Endodermal cell (in vitro differentiated cells): ENCODE results near the gene NFIA. TPM values are rescaled to one million over a fixed set of nuclear protein-coding genes. Genes with fewer than 3 reads are reported as not detected.
A peak's percentile ranks its signal among the peaks of the same experiment; 100 is the strongest.

ENCODE experiments used
- DNase-seq: peaks from one replicate; pipeline ENCODE4 v3.0.0-alpha.2; 2017
- H3K27ac ChIP-seq: 2 replicates; pipeline ENCODE4 v1.5.1; 2013; ENCODE audit warnings: mild to moderate bottlenecking, low read depth, low read length, moderate library complexity
- H3K27me3 ChIP-seq: 2 replicates; pipeline ENCODE4 v1.6.1; 2013; ENCODE audit warnings: mild to moderate bottlenecking, low read length, moderate library complexity; ENCODE audit not compliant: insufficient read depth, control insufficient read depth, poor library complexity, severe bottlenecking
- H3K36me3 ChIP-seq: 2 replicates; pipeline ENCODE4 v1.7.0; 2013; ENCODE audit warnings: mild to moderate bottlenecking, low read length, moderate library complexity; ENCODE audit not compliant: control insufficient read depth, insufficient read depth
- H3K4me1 ChIP-seq: one replicate; pipeline ENCODE4 v1.7.0; 2013; ENCODE audit warnings: low read length; ENCODE audit not compliant: control insufficient read depth, insufficient read depth
- H3K4me3 ChIP-seq: 2 replicates; pipeline ENCODE4 v1.5.1; 2013; ENCODE audit warnings: mild to moderate bottlenecking, low read length, moderate library complexity
- H3K9ac ChIP-seq: 2 replicates; pipeline ENCODE4 v1.6.1; 2013; ENCODE audit warnings: mild to moderate bottlenecking, low read length, moderate library complexity; ENCODE audit not compliant: poor library complexity, severe bottlenecking; ENCODE audit errors: extremely low read depth
- H3K9me3 ChIP-seq: 2 replicates; pipeline ENCODE4 v1.6.1; 2013; ENCODE audit warnings: mild to moderate bottlenecking, low read length, moderate library complexity; ENCODE audit not compliant: control insufficient read depth
- H3K27ac Mint-ChIP-seq: 2 replicates; pipeline ENCODE4 v1.8.0; 2020; ENCODE audit warnings: mixed read lengths
- H3K27me3 Mint-ChIP-seq: 2 replicates; pipeline ENCODE4 v1.8.0; 2021; ENCODE audit warnings: mild to moderate bottlenecking, mixed read lengths; ENCODE audit not compliant: insufficient read depth
- H3K36me3 Mint-ChIP-seq: 2 replicates; pipeline ENCODE4 v1.8.0; 2020; ENCODE audit warnings: low read depth, mixed read lengths
- H3K4me1 Mint-ChIP-seq: 2 replicates; pipeline ENCODE4 v1.8.0; 2020; ENCODE audit warnings: mixed read lengths
- H3K4me3 Mint-ChIP-seq: 2 replicates; pipeline ENCODE4 v1.8.0; 2020; ENCODE audit warnings: mild to moderate bottlenecking, moderate library complexity, mixed read lengths
- H3K9me3 Mint-ChIP-seq: 2 replicates; pipeline ENCODE4 v1.8.0; 2020; ENCODE audit warnings: mild to moderate bottlenecking, mixed read lengths
- WGBS, 2 experiments: methylation state at CpG; one replicate each; pipeline versions ENCODE4 v1.1.5 to v1.1.7; 2013; ENCODE audit warnings: missing lambda C conversion rate in 2 of 2, mixed read lengths in 1 of 2; ENCODE audit not compliant: insufficient coverage in 1 of 2, insufficient read length in 1 of 2; 5-methylcytosine and 5-hydroxymethylcytosine counted together
- total RNA-seq, 2 donors: library from RNA; stranded (reverse); fragmentation: NEBNext Ultra II Directional in 1 of 2; extraction: Animal tissue kit (Norgen Biotek cat#: 25700) in 1 of 2; gene quantifications; 2 replicates in 1 of 2; 3 replicates in 1 of 2; pipeline ENCODE4 v1.2.1, GENCODE V29; 2021
- TF ChIP-seq, protein P1 (sequence below): fragments of 200-600 bp; sonication (generic); conservative IDR thresholded peaks from 2 replicates; pipeline ENCODE4 v1.5.0; 2021; ENCODE audit warnings: antibody characterized with exemption, mild to moderate bottlenecking

The NFIA gene
- total RNA-seq, 2 donors from 2014 or later: 2.3 to 3.8 TPM

DNA sequence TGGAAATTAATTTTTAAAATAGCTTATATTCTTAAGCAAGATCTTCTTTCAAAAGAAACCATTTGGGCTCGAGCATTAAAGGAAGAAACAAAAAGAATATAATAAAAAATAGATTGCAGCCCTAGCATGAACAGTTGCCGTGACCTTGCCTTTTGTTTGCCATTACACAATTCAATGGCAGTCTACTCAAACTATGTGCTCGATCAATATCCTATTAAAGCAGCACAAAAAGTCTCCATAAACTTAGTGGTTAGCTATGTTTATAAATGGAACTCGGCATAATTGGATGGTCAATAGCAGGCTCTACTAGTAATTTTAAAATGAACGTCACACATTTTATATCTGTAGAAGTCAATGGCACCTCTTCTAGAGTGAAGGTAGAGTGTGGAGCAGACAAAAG lies 256.5 kb downstream of the NFIA start:
- H3K9me3 ChIP-seq: no peaks in the 10 kb centered on the region
- H3K27ac ChIP-seq: no peak overlapping the region
- no peaks in the 10 kb centered on the region for H3K27me3 ChIP-seq
- H3K36me3 ChIP-seq: no peaks in the 10 kb centered on the region
- H3K4me1 ChIP-seq: no peaks in the 10 kb centered on the region
- DNase-seq: no peak
- 100% methylated on average over 3 to 5 of the region's 5 CpGs for WGBS, 2 experiments
- peaks cover 17% of the 10 kb centered on the region for H3K4me1 Mint-ChIP-seq
- H3K27me3 Mint-ChIP-seq: no peaks in the 10 kb centered on the region
- TF ChIP-seq, protein P1, sequence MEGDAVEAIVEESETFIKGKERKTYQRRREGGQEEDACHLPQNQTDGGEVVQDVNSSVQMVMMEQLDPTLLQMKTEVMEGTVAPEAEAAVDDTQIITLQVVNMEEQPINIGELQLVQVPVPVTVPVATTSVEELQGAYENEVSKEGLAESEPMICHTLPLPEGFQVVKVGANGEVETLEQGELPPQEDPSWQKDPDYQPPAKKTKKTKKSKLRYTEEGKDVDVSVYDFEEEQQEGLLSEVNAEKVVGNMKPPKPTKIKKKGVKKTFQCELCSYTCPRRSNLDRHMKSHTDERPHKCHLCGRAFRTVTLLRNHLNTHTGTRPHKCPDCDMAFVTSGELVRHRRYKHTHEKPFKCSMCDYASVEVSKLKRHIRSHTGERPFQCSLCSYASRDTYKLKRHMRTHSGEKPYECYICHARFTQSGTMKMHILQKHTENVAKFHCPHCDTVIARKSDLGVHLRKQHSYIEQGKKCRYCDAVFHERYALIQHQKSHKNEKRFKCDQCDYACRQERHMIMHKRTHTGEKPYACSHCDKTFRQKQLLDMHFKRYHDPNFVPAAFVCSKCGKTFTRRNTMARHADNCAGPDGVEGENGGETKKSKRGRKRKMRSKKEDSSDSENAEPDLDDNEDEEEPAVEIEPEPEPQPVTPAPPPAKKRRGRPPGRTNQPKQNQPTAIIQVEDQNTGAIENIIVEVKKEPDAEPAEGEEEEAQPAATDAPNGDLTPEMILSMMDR: no peak
- no peaks in the 10 kb centered on the region for H3K9me3 Mint-ChIP-seq
- H3K36me3 Mint-ChIP-seq: no peaks in the 10 kb centered on the region
- H3K9ac ChIP-seq: no peak overlapping the region
- H3K4me3 ChIP-seq: no peak overlapping the region
- H3K4me3 Mint-ChIP-seq: no peak overlapping the region
- no peak overlapping the region for H3K27ac Mint-ChIP-seq

DNA sequence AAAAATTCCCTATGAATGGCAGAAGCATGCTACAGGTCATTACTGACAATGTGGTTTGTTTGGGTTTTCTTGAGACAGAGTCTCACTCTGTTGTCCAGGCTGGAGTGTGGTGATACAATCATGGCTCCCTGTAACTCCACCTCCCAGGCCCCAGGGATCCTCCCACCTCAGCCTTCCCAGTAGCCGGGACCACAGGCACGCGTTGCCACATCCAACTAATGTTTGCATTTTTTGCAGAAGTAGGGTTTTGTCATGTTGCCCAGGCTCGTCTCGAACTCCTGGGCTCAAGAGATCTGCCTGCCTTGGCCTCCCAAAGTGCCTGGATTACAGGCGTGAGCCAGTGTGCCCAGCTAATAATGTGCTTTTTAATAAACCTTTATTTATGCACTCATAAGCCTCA lies 259.1 kb downstream of the NFIA start:
- Mint-ChIP-seq H3K9me3 (peaks cover 12% of the 10 kb centered on the region), H3K4me3 (no peak overlapping the region), H3K27ac (no peak overlapping the region), H3K27me3 (no peaks in the 10 kb centered on the region), H3K36me3 (no peaks in the 10 kb centered on the region), H3K4me1 (peaks cover 17% of the 10 kb centered on the region)
- TF ChIP-seq, protein P1: no peak
- no peak for DNase-seq
- Histone ChIP-seq H3K4me1 (no peaks in the 10 kb centered on the region), H3K36me3 (no peaks in the 10 kb centered on the region), H3K4me3 (no peak overlapping the region), H3K27me3 (no peaks in the 10 kb centered on the region), H3K27ac (no peak overlapping the region), H3K9me3 (no peaks in the 10 kb centered on the region), H3K9ac (no peak overlapping the region)
- 95 to 96% methylated on average over 5 to 6 of the region's 6 CpGs for WGBS, 2 experiments

DNA sequence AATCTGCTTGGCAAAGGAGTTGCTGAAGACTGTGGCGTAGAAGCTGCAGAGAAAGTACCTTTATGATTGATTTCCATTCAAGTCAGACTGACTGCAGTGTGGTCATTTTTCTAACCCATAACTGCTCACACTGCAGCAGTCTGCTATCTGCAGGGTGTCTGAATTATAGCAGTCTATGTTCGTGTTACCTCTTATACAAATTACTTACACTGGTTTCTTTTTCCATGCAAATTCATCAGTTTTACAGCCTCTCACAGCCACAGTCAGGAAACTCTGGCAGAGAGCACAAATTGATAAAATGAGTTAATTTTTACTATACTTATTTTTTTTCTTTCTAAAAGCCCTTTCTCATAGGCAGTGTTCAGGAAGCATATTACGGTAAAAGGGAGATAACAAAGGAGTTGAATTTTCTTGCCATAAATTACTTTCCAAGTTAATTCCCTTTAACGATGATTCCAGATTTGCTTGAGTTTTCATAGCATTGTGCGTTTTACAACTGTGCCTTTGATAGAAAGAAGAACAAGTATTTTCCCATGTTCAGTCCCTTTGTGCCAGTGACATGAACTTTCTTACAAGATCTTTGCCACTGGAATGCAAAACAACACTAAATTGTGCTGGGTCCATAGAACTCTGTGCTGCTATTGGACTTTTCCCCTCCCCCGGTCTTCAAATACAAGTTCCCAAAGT lies 261.5 kb downstream of the NFIA start:
- no peaks in the 10 kb centered on the region for H3K27me3 ChIP-seq
- H3K27ac ChIP-seq: peak overlapping the region; percentile 43
- no peaks in the 10 kb centered on the region for H3K9me3 ChIP-seq
- TF ChIP-seq, protein P1: no peak
- no peak overlapping the region for H3K4me3 ChIP-seq
- H3K27ac Mint-ChIP-seq: no peak overlapping the region
- H3K4me3 Mint-ChIP-seq: no peak overlapping the region
- H3K4me1 ChIP-seq: no peaks in the 10 kb centered on the region
- H3K9me3 Mint-ChIP-seq: peaks cover 16% of the 10 kb centered on the region
- DNase-seq: no peak
- H3K27me3 Mint-ChIP-seq: no peaks in the 10 kb centered on the region
- no peak overlapping the region for H3K9ac ChIP-seq
- peaks cover 3% of the 10 kb centered on the region for H3K36me3 Mint-ChIP-seq
- 90 to 92% methylated on average over 4 to 6 of the region's 6 CpGs for WGBS, 2 experiments
- no peaks in the 10 kb centered on the region for H3K4me1 Mint-ChIP-seq
- H3K36me3 ChIP-seq: no peaks in the 10 kb centered on the region
